Glutamatergic neuron (in vitro differentiated cells): ENCODE results near the gene LAMA3. TPM values are rescaled to one million over a fixed set of nuclear protein-coding genes. Genes with fewer than 3 reads are reported as not detected.

ENCODE experiments used
- DNase-seq: peaks from one replicate; pipeline ENCODE4 v3.0.0; 2022
- H3K27ac Mint-ChIP-seq: one replicate; pipeline ENCODE4 v1.8.0; 2020; ENCODE audit warnings: mild to moderate bottlenecking, mixed read lengths, inconsistent platforms; ENCODE audit not compliant: unreplicated experiment
- H3K27me3 Mint-ChIP-seq: one replicate; pipeline ENCODE4 v1.8.0; 2020; ENCODE audit warnings: mild to moderate bottlenecking, moderate library complexity, mixed read lengths, inconsistent platforms; ENCODE audit not compliant: unreplicated experiment
- H3K36me3 Mint-ChIP-seq: one replicate; pipeline ENCODE4 v1.8.0; 2020; ENCODE audit warnings: mild to moderate bottlenecking, mixed read lengths, inconsistent platforms; ENCODE audit not compliant: unreplicated experiment
- H3K4me1 Mint-ChIP-seq: one replicate; pipeline ENCODE4 v1.8.0; 2020; ENCODE audit warnings: mild to moderate bottlenecking, low read depth, mixed read lengths, inconsistent platforms; ENCODE audit not compliant: unreplicated experiment
- H3K4me3 Mint-ChIP-seq: one replicate; pipeline ENCODE4 v1.8.0; 2020; ENCODE audit warnings: mild to moderate bottlenecking, mixed read lengths, inconsistent platforms; ENCODE audit not compliant: unreplicated experiment
- H3K9me3 Mint-ChIP-seq: one replicate; pipeline ENCODE4 v1.8.0; 2020; ENCODE audit warnings: mild to moderate bottlenecking, moderate library complexity, mixed read lengths, inconsistent platforms; ENCODE audit not compliant: unreplicated experiment
- CTCF ChIP-seq: fragments of 200-600 bp; sonication (generic); IDR thresholded peaks from one replicate; pipeline ENCODE4 v1.5.0; 2021; ENCODE audit not compliant: partially characterized antibody, unreplicated experiment
- total RNA-seq: library from RNA; stranded (reverse); fragmentation: NEBNext Ultra II Directional; extraction: Animal tissue kit (Norgen Biotek cat#: 25700); gene quantifications from one replicate; pipeline ENCODE4 v1.2.1, GENCODE V29; 2021; ENCODE audit not compliant: unreplicated experiment

The LAMA3 gene
- total RNA-seq, 1 donor from 2014 or later: 2.1 TPM

- TF ChIP-seq CTCF: no peak
- Mint-ChIP-seq H3K27ac (no peak overlapping the region), H3K4me1 (no peaks in the 10 kb centered on the region), H3K9me3 (no peaks in the 10 kb centered on the region), H3K4me3 (no peak overlapping the region), H3K36me3 (no peaks in the 10 kb centered on the region), H3K27me3 (peaks cover 2% of the 10 kb centered on the region)
- no peak for DNase-seq
Observed at GRCh38 chr18:23814991-23815614, 125.8 kb downstream of the LAMA3 start.

GRCh38 chr18:23816021-23816420 lies 126.8 kb downstream of the LAMA3 start:
- peaks cover 2% of the 10 kb centered on the region for H3K27me3 Mint-ChIP-seq

GRCh38 chr18:23816740-23817139 lies 127.5 kb downstream of the LAMA3 start:
- no peaks in the 10 kb centered on the region for H3K9me3 Mint-ChIP-seq
- H3K27me3 Mint-ChIP-seq: no peaks in the 10 kb centered on the region
- no peaks in the 10 kb centered on the region for H3K4me1 Mint-ChIP-seq
- no peaks in the 10 kb centered on the region for H3K36me3 Mint-ChIP-seq
- TF ChIP-seq CTCF: no peak
- no peak for DNase-seq
- no peak overlapping the region for H3K27ac Mint-ChIP-seq
- H3K4me3 Mint-ChIP-seq: no peak overlapping the region

More at GRCh38 chr18:23816021-23816420, 126.8 kb downstream of the LAMA3 start:
- H3K27ac Mint-ChIP-seq: no peak overlapping the region
- no peak overlapping the region for H3K4me3 Mint-ChIP-seq
- no peaks in the 10 kb centered on the region for H3K9me3 Mint-ChIP-seq
- H3K4me1 Mint-ChIP-seq: no peaks in the 10 kb centered on the region
- no peaks in the 10 kb centered on the region for H3K36me3 Mint-ChIP-seq
- DNase-seq: no peak
- TF ChIP-seq CTCF: no peak

GRCh38 chr18:23819001-23819400 lies 129.7 kb downstream of the LAMA3 start:
- no peaks in the 10 kb centered on the region for H3K27me3 Mint-ChIP-seq

More at GRCh38 chr18:23819001-23819400, 129.7 kb downstream of the LAMA3 start:
- Mint-ChIP-seq H3K9me3 (no peaks in the 10 kb centered on the region), H3K4me1 (no peaks in the 10 kb centered on the region), H3K27ac (no peak overlapping the region), H3K36me3 (no peaks in the 10 kb centered on the region), H3K4me3 (no peak overlapping the region)
- no peak for TF ChIP-seq CTCF
- no peak for DNase-seq
